ENCODE results near the gene SYT13.

- no peak for TF ChIP-seq CTCF (IDR thresholded peaks at IDR 0.05; ENCODE audit: insufficient read depth, low read depth, low read length)
- TF ChIP-seq EZH2 (IDR thresholded peaks at IDR 0.05; ENCODE audit: insufficient read depth, low read length), result no peak
These were observed 92.4 kb downstream of the SYT13 start for GRCh38 chr11:45193695-45194094.

Data from astrocyte (in vitro differentiated cells and primary cell).